Neural progenitor cell (in vitro differentiated cells): ENCODE results near the gene CYLD.

Experiments used
- CTCF ChIP-seq: fragments of 200-600 bp; sonication (generic); IDR thresholded peaks from 2 replicates; pipeline ENCODE4 v1.5.1; 2017; ENCODE audit warnings: antibody characterized with exemption, mild to moderate bottlenecking
- EZH2 ChIP-seq: fragments of 200-600 bp; sonication (generic); IDR thresholded peaks from 2 replicates; pipeline ENCODE4 v1.6.1; 2017; ENCODE audit warnings: antibody characterized with exemption, mild to moderate bottlenecking, moderate library complexity

- no peak for TF ChIP-seq CTCF
- TF ChIP-seq EZH2 = no peak
These were observed 47.7 kb upstream of the CYLD start for GRCh38 chr16:50694206-50694605.
